Naive thymus-derived CD8-positive, alpha-beta T cell (primary cell): ENCODE results near the gene HIGD2B. TPM values are rescaled to one million over a fixed set of nuclear protein-coding genes. Genes with fewer than 3 reads are reported as not detected.
"Not testable (repeated sequence)": the region's sequence is repeated elsewhere in the genome, so short reads cannot be mapped to it uniquely, and the experiment has no call there.

Experiments
- ATAC-seq, 2 donors: fragments of 150-1000 bp; cut with Tn5 transposase in 1 of 2; sonication (Bioruptor Pico), chemical (Tn5 transposase) in 1 of 2; 1 replicate in 1 of 2; 2 replicates in 1 of 2; pipeline ENCODE4 v1.10.0; 2021; ENCODE audit warnings: mild to moderate bottlenecking in 2 of 2, moderate library complexity in 2 of 2
- POLR2A ChIA-PET: fragments of 350-600 bp; sonication (Branson Sonifier 250); formaldehyde crosslinking; loops from one replicate; lab custom pipeline; 2021; ENCODE audit warnings: antibody characterized with exemption; lab: Charles Lee
- DNase-seq, 10 donors: peaks; one replicate each; pipeline versions ENCODE4 v3.0.0 to v3.0.0-alpha.2; 2020 to 2022
- H3K27ac Mint-ChIP-seq, 10 donors: one replicate each; pipeline ENCODE4 v1.8.0; 2020 to 2022; ENCODE audit warnings: mild to moderate bottlenecking in 10 of 10, mixed read lengths in 10 of 10, moderate library complexity in 4 of 10, inconsistent platforms in 1 of 10
- H3K27me3 Mint-ChIP-seq, 5 donors: one replicate each; pipeline ENCODE4 v1.8.0; 2021 to 2022; ENCODE audit warnings: mixed read lengths in 5 of 5
- H3K36me3 Mint-ChIP-seq, 3 donors: one replicate each; pipeline ENCODE4 v1.8.0; 2020 to 2022; ENCODE audit warnings: mixed read lengths in 3 of 3, mild to moderate bottlenecking in 2 of 3, inconsistent platforms in 1 of 3
- H3K4me1 Mint-ChIP-seq, 4 donors: one replicate each; pipeline ENCODE4 v1.8.0; 2021 to 2022; ENCODE audit warnings: mixed read lengths in 4 of 4
- H3K4me3 Mint-ChIP-seq, 10 donors: one replicate each; pipeline ENCODE4 v1.8.0; 2020 to 2022; ENCODE audit warnings: mild to moderate bottlenecking in 10 of 10, mixed read lengths in 10 of 10, moderate library complexity in 6 of 10, inconsistent platforms in 1 of 10
- H3K9me3 Mint-ChIP-seq, 9 donors: one replicate each; pipeline ENCODE4 v1.8.0; 2020 to 2022; ENCODE audit warnings: mixed read lengths in 9 of 9, mild to moderate bottlenecking in 3 of 9, inconsistent platforms in 1 of 9, moderate library complexity in 1 of 9
- polyA plus RNA-seq, 3 donors: library from polyadenylated mRNA; unstranded; fragments of 300-500 nt; fragmentation: Illumina TruSeq; gene quantifications; one replicate each; pipeline ENCODE4 v1.2.3, GENCODE V29; 2021
- total RNA-seq, 8 experiments: library from RNA in 2 of 8; stranded (reverse) in 2 of 8; gene quantifications; one replicate each; pipeline ENCODE4 v1.2.3 and lab custom pipeline; 2021 to 2026

Gene HIGD2B
- total and polyA plus RNA-seq, 5 experiments from 2014 or later = 0.47 TPM; not detected in 4

GRCh38 chr15:72626153-72626552 lies 59.8 kb downstream of the HIGD2B start:
- ATAC-seq, H3K27me3 Mint-ChIP-seq, H3K36me3 Mint-ChIP-seq, H3K4me1 Mint-ChIP-seq, H3K4me3 Mint-ChIP-seq, DNase-seq, H3K9me3 Mint-ChIP-seq, POLR2A ChIA-PET, H3K27ac Mint-ChIP-seq: not testable (repeated sequence)

Other genes with a start within 250 kb of the HIGD2B start
- 100 to 1,000 TPM; 191 to 197 TPM for gene ARIH1, start 211.9 kb downstream of the HIGD2B start, total RNA-seq
- 10 to 100 TPM; 10.3 to 19.0 (median 18.0) TPM for gene ARIH1, start 211.9 kb downstream of the HIGD2B start, polyA plus RNA-seq
- gene GOLGA6B, start 31.5 kb downstream of the HIGD2B start, total RNA-seq = not detected
- gene GOLGA6B, start 31.5 kb downstream of the HIGD2B start, polyA plus RNA-seq = not detected
- 10 to 100 TPM; 27.0 to 28.7 TPM for gene BBS4, start within 50 bp of the HIGD2B start, total RNA-seq
- gene BBS4, start within 50 bp of the HIGD2B start, polyA plus RNA-seq = 10 to 100 TPM; 14.4 to 15.9 (median 15.4) TPM
- 100 to 1,000 TPM; 101 to 110 TPM for gene ADPGK, start 97.6 kb upstream of the HIGD2B start, total RNA-seq
- 10 to 100 TPM; 70.7 to 74.7 (median 73.8) TPM for gene ADPGK, start 97.6 kb upstream of the HIGD2B start, polyA plus RNA-seq